Parathyroid adenoma (tissue), 2 donors: ENCODE data around the gene NEDD4.

ENCODE experiments used
- H2AFZ ChIP-seq: fragments of 300-600 bp; sonication (generic); one replicate; pipeline ENCODE4 v1.7.0; 2017; ENCODE audit warnings: antibody characterized with exemption, mild to moderate bottlenecking
- H3K27ac ChIP-seq: fragments of 300-600 bp; sonication (generic); one replicate; pipeline ENCODE4 v1.7.0; 2017
- H3K27me3 ChIP-seq: fragments of 300-600 bp; sonication (generic); one replicate; pipeline ENCODE4 v1.7.0; 2017; ENCODE audit warnings: low read length; ENCODE audit not compliant: control insufficient read depth, insufficient read depth
- H3K36me3 ChIP-seq: fragments of 300-600 bp; sonication (generic); one replicate; pipeline ENCODE4 v1.7.0; 2017; ENCODE audit warnings: low read length; ENCODE audit not compliant: control insufficient read depth, insufficient read depth
- H3K4me1 ChIP-seq: fragments of 300-600 bp; sonication (generic); one replicate; pipeline ENCODE4 v1.7.0; 2017; ENCODE audit warnings: control low read depth
- H3K4me2 ChIP-seq: fragments of 300-600 bp; sonication (generic); one replicate; pipeline ENCODE4 v1.7.0; 2017; ENCODE audit warnings: low read length
- H3K4me3 ChIP-seq: fragments of 300-600 bp; sonication (generic); one replicate; pipeline ENCODE4 v1.7.0; 2017; ENCODE audit warnings: low read depth, low read length
- H3K79me2 ChIP-seq: fragments of 300-600 bp; sonication (generic); one replicate; pipeline ENCODE4 v1.7.0; 2017; ENCODE audit warnings: control low read depth
- H3K9ac ChIP-seq: fragments of 300-600 bp; sonication (generic); one replicate; pipeline ENCODE4 v1.7.0; 2017; ENCODE audit warnings: mild to moderate bottlenecking
- H3K9me3 ChIP-seq: fragments of 300-600 bp; sonication (generic); one replicate; pipeline ENCODE4 v1.7.0; 2017; ENCODE audit warnings: low read length; ENCODE audit not compliant: control insufficient read depth
- CTCF ChIP-seq: fragments of 300-600 bp; sonication (generic); IDR thresholded peaks from one replicate; pipeline ENCODE4 v1.7.0; 2017; ENCODE audit warnings: antibody characterized with exemption, mild to moderate bottlenecking
- donor health status: primary hyperparathyroidism.

Gene NEDD4

GRCh38 chr15:56001471-56002078, 8.2 kb upstream of the NEDD4 start:
- Histone ChIP-seq H3K27ac (no peak overlapping the region), H3K27me3 (no peaks in the 10 kb centered on the region), H3K9me3 (no peaks in the 10 kb centered on the region), H2AFZ (no peak overlapping the region), H3K4me1 (no peaks in the 10 kb centered on the region), H3K9ac (no peak overlapping the region), H3K79me2 (no peaks in the 10 kb centered on the region), H3K4me2 (no peak overlapping the region), H3K36me3 (no peaks in the 10 kb centered on the region), H3K4me3 (no peak overlapping the region)
- TF ChIP-seq CTCF = no peak

GRCh38 chr15:55999658-56000057, 6.2 kb upstream of the NEDD4 start:
- TF ChIP-seq CTCF = no peak
- Histone ChIP-seq H3K4me2 (no peak overlapping the region), H3K4me1 (no peaks in the 10 kb centered on the region)

DNA sequence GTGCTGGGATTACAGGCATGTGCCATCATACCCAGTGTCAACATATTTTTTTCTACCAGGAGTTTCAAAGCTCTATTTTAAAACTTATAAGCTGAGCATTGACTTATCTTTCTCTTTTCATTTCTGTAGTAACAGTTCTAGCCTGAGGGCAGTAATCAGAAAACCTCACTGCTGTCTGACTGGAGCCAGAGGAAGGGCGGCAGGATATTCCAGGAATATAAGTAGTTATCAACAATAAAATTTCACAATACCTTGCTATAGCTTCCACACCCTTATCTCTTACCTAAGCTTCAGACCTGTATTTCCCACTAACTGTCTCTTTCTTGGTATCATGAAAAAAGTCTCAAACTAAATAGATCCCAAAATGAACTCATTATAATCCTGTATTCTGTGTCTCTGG, 5.1 kb upstream of the NEDD4 start:
- Histone ChIP-seq H3K4me3 (no peak overlapping the region), H3K4me2 (no peak overlapping the region), H3K9ac (no peak overlapping the region), H3K9me3 (no peaks in the 10 kb centered on the region), H3K79me2 (no peaks in the 10 kb centered on the region), H3K4me1 (no peaks in the 10 kb centered on the region), H3K27me3 (no peaks in the 10 kb centered on the region), H3K27ac (no peak overlapping the region), H2AFZ (no peak overlapping the region), H3K36me3 (no peaks in the 10 kb centered on the region)
- no peak for TF ChIP-seq CTCF

More at GRCh38 chr15:55999658-56000057, 6.2 kb upstream of the NEDD4 start:
- no peak overlapping the region for H3K27ac ChIP-seq
- H3K4me3 ChIP-seq = no peak overlapping the region
- no peak overlapping the region for H3K9ac ChIP-seq
- H2AFZ ChIP-seq = no peak overlapping the region
- no peaks in the 10 kb centered on the region for H3K9me3 ChIP-seq
- no peaks in the 10 kb centered on the region for H3K79me2 ChIP-seq
- H3K36me3 ChIP-seq = no peaks in the 10 kb centered on the region
- no peaks in the 10 kb centered on the region for H3K27me3 ChIP-seq

DNA sequence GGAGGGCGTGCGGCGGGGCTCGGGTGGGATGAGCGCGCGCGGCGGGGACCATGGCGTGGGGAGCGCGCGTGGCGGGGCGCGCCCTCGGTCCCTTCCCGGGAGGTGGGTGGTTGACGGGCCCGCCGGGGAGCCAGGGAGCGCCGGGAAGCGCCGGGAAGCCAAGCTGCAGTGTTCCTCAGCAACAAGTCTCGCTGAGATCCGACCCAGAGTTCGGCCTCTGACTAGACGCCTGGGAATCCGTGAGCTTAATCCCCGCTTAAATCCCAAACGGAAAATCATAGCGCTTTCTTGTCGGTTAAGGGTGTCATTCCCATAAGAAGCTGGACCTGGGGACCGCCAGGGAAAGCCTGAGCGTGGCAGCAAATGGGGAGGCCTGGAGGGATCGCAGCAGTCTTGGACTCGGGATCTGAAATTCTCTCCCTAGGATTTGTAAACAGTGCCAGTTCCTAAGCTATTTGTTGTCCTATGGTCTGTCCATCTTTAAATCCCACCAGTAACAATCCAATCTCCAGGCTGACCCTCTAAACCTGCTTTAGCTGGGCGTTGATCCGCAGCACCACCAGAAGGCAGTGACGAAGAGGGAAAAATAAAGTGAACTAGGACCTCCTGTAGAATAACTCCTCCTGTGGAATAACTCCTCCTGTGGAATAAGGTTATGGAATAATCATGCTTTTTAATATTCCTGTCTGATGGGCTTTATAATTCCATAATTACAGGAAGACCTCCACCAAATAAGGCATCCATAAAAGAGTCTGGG, 570 bp upstream of the NEDD4 start:
- Histone ChIP-seq H3K9me3 (no peaks in the 10 kb centered on the region), H3K4me1 (no peaks in the 10 kb centered on the region), H3K27ac (peak overlapping the region; percentile 54), H3K4me3 (peak overlapping the region; percentile 87), H3K4me2 (peak overlapping the region; percentile 85), H3K36me3 (no peaks in the 10 kb centered on the region), H3K79me2 (no peaks in the 10 kb centered on the region), H3K27me3 (no peaks in the 10 kb centered on the region), H3K9ac (no peak overlapping the region), H2AFZ (peak overlapping the region; percentile 82)
- TF ChIP-seq CTCF = no peak

DNA sequence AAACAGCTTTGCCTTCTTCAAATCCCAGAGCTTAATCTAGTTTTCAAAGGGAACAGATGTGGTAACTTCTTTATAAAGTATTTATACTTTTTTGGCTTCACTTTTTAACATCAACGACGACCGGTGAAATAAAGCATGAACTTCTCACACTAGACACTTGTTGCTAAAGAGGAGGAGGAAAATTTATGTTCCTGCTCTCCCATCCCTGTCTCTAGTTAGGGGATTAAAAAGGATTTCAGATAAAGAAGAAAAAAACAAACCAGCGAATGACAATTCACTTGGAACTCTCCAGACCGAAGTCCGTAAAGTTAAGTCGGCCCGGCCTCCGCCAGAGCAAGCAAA, 672 bp downstream of the NEDD4 start:
- Histone ChIP-seq H3K4me2 (peak overlapping the region; percentile 78), H3K9me3 (no peaks in the 10 kb centered on the region), H3K4me1 (no peaks in the 10 kb centered on the region), H3K9ac (no peak overlapping the region), H3K27ac (peak overlapping the region; percentile 72), H2AFZ (peak overlapping the region; percentile 89), H3K27me3 (no peaks in the 10 kb centered on the region), H3K79me2 (no peaks in the 10 kb centered on the region), H3K36me3 (no peaks in the 10 kb centered on the region), H3K4me3 (peak overlapping the region; percentile 87)
- TF ChIP-seq CTCF = no peak
